Trophoblast cell (in vitro differentiated cells and primary cell): ENCODE measurements around the gene CLASP1.

ENCODE experiments used
- DNase-seq, 2 donors: peaks; one replicate each; pipeline ENCODE4 v3.0.0-alpha.2; 2016
- H2AFZ ChIP-seq: 2 replicates; pipeline ENCODE4 v1.6.1; 2013; ENCODE audit warnings: low read length, moderate library complexity, mild to moderate bottlenecking; ENCODE audit not compliant: insufficient read depth, poor library complexity
- H2AK5ac ChIP-seq: 2 replicates; pipeline ENCODE4 v1.6.1; 2013; ENCODE audit warnings: mild to moderate bottlenecking, low read length
- H2BK120ac ChIP-seq: 2 replicates; pipeline ENCODE4 v1.6.1; 2013; ENCODE audit warnings: low read length, mild to moderate bottlenecking, moderate library complexity; ENCODE audit not compliant: insufficient read depth, poor library complexity
- H2BK12ac ChIP-seq: 2 replicates; pipeline ENCODE4 v1.6.1; 2013; ENCODE audit warnings: mild to moderate bottlenecking, low read length, moderate library complexity
- H2BK5ac ChIP-seq: 2 replicates; pipeline ENCODE4 v1.6.1; 2013; ENCODE audit warnings: low read length, low read depth, moderate library complexity, mild to moderate bottlenecking; ENCODE audit not compliant: poor library complexity
- H3K14ac ChIP-seq: 2 replicates; pipeline ENCODE4 v1.6.1; 2013; ENCODE audit warnings: mild to moderate bottlenecking, low read length
- H3K18ac ChIP-seq: 2 replicates; pipeline ENCODE4 v1.6.1; 2013; ENCODE audit warnings: mild to moderate bottlenecking, low read length
- H3K23ac ChIP-seq: 2 replicates; pipeline ENCODE4 v1.6.1; 2013; ENCODE audit warnings: low read length
- H3K27ac ChIP-seq: 2 replicates; pipeline ENCODE4 v1.5.1; 2013; ENCODE audit warnings: low read depth, mild to moderate bottlenecking, inconsistent platforms, low read length, moderate library complexity
- H3K27me3 ChIP-seq: 2 replicates; pipeline ENCODE4 v1.6.1; 2013; ENCODE audit warnings: inconsistent platforms, mild to moderate bottlenecking, low read length, moderate library complexity; ENCODE audit not compliant: insufficient read depth
- H3K36me3 ChIP-seq, 2 experiments: 1 replicate in 1 of 2; 2 replicates in 1 of 2; pipeline ENCODE4 v1.6.1; 2013; ENCODE audit warnings: low read length in 2 of 2, mild to moderate bottlenecking in 2 of 2, moderate library complexity in 1 of 2; ENCODE audit not compliant: insufficient read depth in 2 of 2, control insufficient read depth in 1 of 2
- H3K4ac ChIP-seq: 2 replicates; pipeline ENCODE4 v1.6.1; 2013; ENCODE audit warnings: low read depth, mild to moderate bottlenecking, low read length, moderate library complexity
- H3K4me1 ChIP-seq, 2 experiments: 1 replicate in 1 of 2; 2 replicates in 1 of 2; pipeline ENCODE4 v1.6.1; 2013; ENCODE audit warnings: low read length in 2 of 2, mild to moderate bottlenecking in 2 of 2, moderate library complexity in 1 of 2; ENCODE audit not compliant: insufficient read depth in 2 of 2, control insufficient read depth in 1 of 2
- H3K4me2 ChIP-seq: 2 replicates; pipeline ENCODE4 v1.6.1; 2013; ENCODE audit warnings: inconsistent platforms, mild to moderate bottlenecking, low read length, moderate library complexity
- H3K4me3 ChIP-seq: 2 replicates; pipeline ENCODE4 v1.5.1; 2013; ENCODE audit warnings: mild to moderate bottlenecking, low read depth, low read length, inconsistent platforms
- H3K79me1 ChIP-seq: one replicate; pipeline ENCODE4 v1.6.1; 2013; ENCODE audit warnings: low read length
- H3K79me2 ChIP-seq: 2 replicates; pipeline ENCODE4 v1.6.1; 2013; ENCODE audit warnings: low read length, mild to moderate bottlenecking; ENCODE audit not compliant: control insufficient read depth, insufficient read depth, poor library complexity
- H3K9ac ChIP-seq: 2 replicates; pipeline ENCODE4 v1.6.1; 2013; ENCODE audit warnings: mild to moderate bottlenecking, low read length
- H3K9me3 ChIP-seq: 2 replicates; pipeline ENCODE4 v1.6.1; 2013; ENCODE audit warnings: low read depth, mild to moderate bottlenecking, control low read depth, inconsistent platforms, low read length; ENCODE audit not compliant: insufficient read depth
- H4K12ac ChIP-seq: 2 replicates; pipeline ENCODE4 v1.6.1; 2013; ENCODE audit warnings: low read depth, mild to moderate bottlenecking, low read length, moderate library complexity
- H4K8ac ChIP-seq: 2 replicates; pipeline ENCODE4 v1.6.1; 2013; ENCODE audit warnings: low read depth, mild to moderate bottlenecking, low read length, moderate library complexity
- H4K91ac ChIP-seq: one replicate; pipeline ENCODE4 v1.6.1; 2013; ENCODE audit warnings: low read depth, mild to moderate bottlenecking, low read length, moderate library complexity
- WGBS: extraction: QIAGEN DNeasy Blood & Tissue Kit; methylation state at CpG from one replicate; pipeline ENCODE4 v1.1.7; 2013; ENCODE audit warnings: missing lambda C conversion rate; ENCODE audit not compliant: insufficient read length, insufficient coverage; ENCODE audit errors: extremely low coverage; 5-methylcytosine and 5-hydroxymethylcytosine counted together

Gene CLASP1

GRCh38 chr2:121418494-121419058 is 230.7 kb downstream of the CLASP1 start:
- Histone ChIP-seq H3K27ac (no peak overlapping the region), H2BK120ac (no peak overlapping the region), H3K79me2 (no peaks in the 10 kb centered on the region), H3K23ac (no peak overlapping the region), H2BK12ac (no peak overlapping the region), H4K91ac (no peak overlapping the region), H3K14ac (no peak overlapping the region), H3K4me3 (no peak overlapping the region), H3K9me3 (no peaks in the 10 kb centered on the region), H3K4me2 (no peak overlapping the region), H2AK5ac (no peak overlapping the region), H3K4me1 (no peaks in the 10 kb centered on the region), H2AFZ (no peak overlapping the region), H2BK5ac (no peak overlapping the region), H3K27me3 (no peaks in the 10 kb centered on the region), H3K4ac (no peak overlapping the region), H3K79me1 (no peaks in the 10 kb centered on the region), H4K12ac (no peak overlapping the region), H3K36me3 (peaks cover 9 to 12% of the 10 kb centered on the region in 2 experiments), H3K9ac (no peak overlapping the region), H3K18ac (no peak overlapping the region), H4K8ac (no peak overlapping the region)
- no peak for DNase-seq
- no CpG with 5 or more reads among the region's 18 CpGs for WGBS

GRCh38 chr2:121417826-121418225 is 231.4 kb downstream of the CLASP1 start:
- H3K23ac ChIP-seq = no peak overlapping the region
- H2BK12ac ChIP-seq = no peak overlapping the region
- H2BK120ac ChIP-seq = no peak overlapping the region
- H4K8ac ChIP-seq = no peak overlapping the region
- H3K4me2 ChIP-seq = no peak overlapping the region
- no peak overlapping the region for H4K12ac ChIP-seq
- H3K9ac ChIP-seq = no peak overlapping the region
- H4K91ac ChIP-seq = no peak overlapping the region
- H3K4me1 ChIP-seq = no peaks in the 10 kb centered on the region
- no peak overlapping the region for H3K18ac ChIP-seq
- no peaks in the 10 kb centered on the region for H3K27me3 ChIP-seq
- no peak for DNase-seq
- no peak overlapping the region for H3K27ac ChIP-seq
- no peak overlapping the region for H2AFZ ChIP-seq
- no peaks in the 10 kb centered on the region for H3K9me3 ChIP-seq
- no peak overlapping the region for H2BK5ac ChIP-seq
- H3K79me2 ChIP-seq = no peaks in the 10 kb centered on the region
- H3K79me1 ChIP-seq = no peaks in the 10 kb centered on the region
- H3K4ac ChIP-seq = no peak overlapping the region
- H3K36me3 ChIP-seq = peaks cover 11 to 13% of the 10 kb centered on the region in 2 experiments
- no peak overlapping the region for H2AK5ac ChIP-seq
- WGBS = no CpG with 5 or more reads among the region's 4 CpGs
- no peak overlapping the region for H3K4me3 ChIP-seq
- no peak overlapping the region for H3K14ac ChIP-seq

GRCh38 chr2:121415727-121416126 is 233.5 kb downstream of the CLASP1 start:
- no peak overlapping the region for H4K12ac ChIP-seq
- H3K36me3 ChIP-seq = peaks cover 5 to 10% of the 10 kb centered on the region in 2 experiments
- no peak overlapping the region for H2BK120ac ChIP-seq
- H3K4me2 ChIP-seq = no peak overlapping the region
- H3K4ac ChIP-seq = no peak overlapping the region
- H3K23ac ChIP-seq = no peak overlapping the region
- no CpG with 5 or more reads among the region's 1 CpG for WGBS
- no peak overlapping the region for H2AFZ ChIP-seq
- DNase-seq = no peak
- no peak overlapping the region for H2BK5ac ChIP-seq
- no peak overlapping the region for H3K4me3 ChIP-seq
- H4K91ac ChIP-seq = no peak overlapping the region
- H4K8ac ChIP-seq = no peak overlapping the region
- no peaks in the 10 kb centered on the region for H3K27me3 ChIP-seq
- no peaks in the 10 kb centered on the region for H3K79me1 ChIP-seq
- H2BK12ac ChIP-seq = no peak overlapping the region
- H3K9me3 ChIP-seq = no peaks in the 10 kb centered on the region
- H3K14ac ChIP-seq = no peak overlapping the region
- H3K27ac ChIP-seq = no peak overlapping the region
- no peaks in the 10 kb centered on the region for H3K4me1 ChIP-seq
- no peak overlapping the region for H3K9ac ChIP-seq
- no peak overlapping the region for H2AK5ac ChIP-seq
- H3K18ac ChIP-seq = no peak overlapping the region
- no peaks in the 10 kb centered on the region for H3K79me2 ChIP-seq

GRCh38 chr2:121412349-121412748 is 236.9 kb downstream of the CLASP1 start:
- Histone ChIP-seq H3K14ac (no peak overlapping the region), H3K4me3 (no peak overlapping the region)

More at GRCh38 chr2:121412349-121412748, 236.9 kb downstream of the CLASP1 start:
- Histone ChIP-seq H2BK12ac (no peak overlapping the region), H3K27ac (no peak overlapping the region), H4K12ac (no peak overlapping the region), H2BK5ac (no peak overlapping the region), H4K91ac (no peak overlapping the region), H3K9me3 (no peaks in the 10 kb centered on the region), H3K23ac (no peak overlapping the region), H3K9ac (no peak overlapping the region), H4K8ac (no peak overlapping the region), H3K79me2 (no peaks in the 10 kb centered on the region), H3K79me1 (no peaks in the 10 kb centered on the region), H2AK5ac (no peak overlapping the region), H2BK120ac (no peak overlapping the region), H3K4me1 (no peaks in the 10 kb centered on the region), H2AFZ (no peak overlapping the region), H3K4ac (no peak overlapping the region), H3K4me2 (no peak overlapping the region), H3K18ac (no peak overlapping the region), H3K36me3 (peaks cover 2 to 11% of the 10 kb centered on the region in 2 experiments), H3K27me3 (no peaks in the 10 kb centered on the region)
- no peak for DNase-seq
- no CpG with 5 or more reads among the region's 1 CpG for WGBS
